ES-I3 (cell line): ENCODE measurements around the gene RPL3.

Experiments
- H3K36me3 ChIP-seq: 2 replicates; pipeline ENCODE4 v1.6.1; 2013; ENCODE audit warnings: mild to moderate bottlenecking, low read length, control low read depth, moderate library complexity; ENCODE audit not compliant: insufficient read depth
- H3K4me1 ChIP-seq: 2 replicates; pipeline ENCODE4 v1.6.1; 2013; ENCODE audit warnings: mild to moderate bottlenecking, control low read depth, low read length; ENCODE audit not compliant: insufficient read depth
- H3K9ac ChIP-seq: 2 replicates; pipeline ENCODE4 v1.6.1; 2013; ENCODE audit warnings: low read depth, mild to moderate bottlenecking, low read length, moderate library complexity
- H3K9me3 ChIP-seq: 2 replicates; pipeline ENCODE4 v1.6.1; 2013; ENCODE audit warnings: mild to moderate bottlenecking, low read length, moderate library complexity; ENCODE audit not compliant: control insufficient read depth, insufficient read depth

Gene RPL3

DNA sequence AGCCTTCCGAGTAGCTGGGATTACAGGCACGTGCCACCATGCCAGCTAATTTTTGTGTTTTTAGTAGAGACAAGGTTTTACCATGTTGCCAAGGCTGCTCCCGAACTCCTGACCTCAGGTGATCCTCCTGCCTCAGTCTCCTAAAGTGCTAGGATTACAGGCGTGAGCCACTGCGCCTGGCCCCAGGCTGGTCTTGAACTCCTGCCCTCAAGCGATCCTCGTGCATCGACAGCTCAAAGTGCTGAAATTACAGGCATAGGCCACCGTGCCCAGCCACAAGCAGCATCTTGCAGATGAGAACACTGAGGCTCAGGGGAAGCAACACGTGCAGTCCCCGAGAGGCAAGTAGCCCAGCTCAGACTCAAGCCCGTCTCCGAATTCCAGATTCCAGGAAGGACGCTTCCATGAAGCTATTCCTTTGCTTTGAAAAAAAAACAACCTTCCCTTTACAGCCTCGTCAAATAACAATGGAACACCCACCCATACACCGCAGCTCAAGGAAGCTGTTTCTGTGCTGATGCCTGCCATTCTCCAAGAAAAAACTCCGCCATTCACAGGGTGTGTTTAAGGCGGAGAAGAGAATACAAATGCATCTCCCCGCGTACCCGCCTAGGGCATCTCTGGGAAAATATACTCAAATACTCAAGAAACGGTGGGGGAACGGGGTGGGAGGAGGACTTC, 40.1 kb downstream of the RPL3 start:
- H3K36me3 ChIP-seq, result no peaks in the 10 kb centered on the region
- peaks cover 4% of the 10 kb centered on the region; the same call in 1 of the 2 replicates for H3K9me3 ChIP-seq
- peaks cover 23% of the 10 kb centered on the region for H3K4me1 ChIP-seq
- H3K9ac ChIP-seq, result no peak overlapping the region

DNA sequence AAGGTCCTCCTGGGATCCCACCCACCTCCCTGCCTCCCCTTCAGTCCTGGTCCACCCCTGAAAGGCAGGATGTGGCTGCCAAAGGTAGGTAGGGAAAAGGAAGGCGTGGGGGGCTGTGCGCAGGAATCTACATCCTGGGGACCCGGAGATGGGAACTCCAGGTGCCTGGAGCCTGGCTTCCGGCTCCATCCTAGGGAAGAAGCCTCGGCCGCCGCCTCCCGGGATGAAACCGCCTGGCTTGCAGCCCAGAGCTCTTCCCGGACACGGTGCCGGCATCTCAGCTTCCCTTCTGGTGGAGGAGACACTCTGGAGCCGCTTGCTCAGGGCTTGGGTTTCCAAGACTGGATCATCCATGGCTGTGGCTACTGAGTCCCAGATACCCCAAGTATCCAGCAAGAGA, 41.4 kb downstream of the RPL3 start:
- H3K9me3 ChIP-seq, result peaks cover 4% of the 10 kb centered on the region; the same call in 1 of the 2 replicates
- H3K9ac ChIP-seq, result no peak overlapping the region
- H3K4me1 ChIP-seq, result peaks cover 23% of the 10 kb centered on the region
- no peaks in the 10 kb centered on the region for H3K36me3 ChIP-seq

DNA sequence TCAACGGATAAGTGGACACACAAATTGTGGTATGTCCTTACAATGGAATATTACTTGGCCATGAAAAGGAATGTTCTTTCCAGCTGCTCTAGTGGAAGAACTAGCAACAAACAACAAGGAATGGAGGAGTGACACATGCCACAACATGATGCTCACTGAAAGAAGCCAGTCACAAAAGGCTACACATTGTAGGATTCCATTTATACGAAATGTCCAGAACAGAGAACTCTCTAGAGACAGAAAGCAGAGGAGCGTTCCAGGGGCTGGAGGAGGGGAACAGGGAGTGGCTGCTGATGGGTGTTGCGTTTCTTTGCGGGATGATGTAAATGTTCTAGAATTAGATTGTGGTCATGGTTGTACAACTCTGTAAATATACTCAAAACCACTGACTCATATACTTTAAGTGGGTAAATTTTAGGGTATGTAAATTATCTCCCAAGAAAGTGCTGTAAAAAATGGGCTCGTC, 42.2 kb downstream of the RPL3 start:
- H3K9me3 ChIP-seq, result peaks cover 4% of the 10 kb centered on the region; the same call in 1 of the 2 replicates
- H3K4me1 ChIP-seq, result peaks cover 23% of the 10 kb centered on the region
- H3K9ac ChIP-seq, result no peak overlapping the region
- no peaks in the 10 kb centered on the region for H3K36me3 ChIP-seq

DNA sequence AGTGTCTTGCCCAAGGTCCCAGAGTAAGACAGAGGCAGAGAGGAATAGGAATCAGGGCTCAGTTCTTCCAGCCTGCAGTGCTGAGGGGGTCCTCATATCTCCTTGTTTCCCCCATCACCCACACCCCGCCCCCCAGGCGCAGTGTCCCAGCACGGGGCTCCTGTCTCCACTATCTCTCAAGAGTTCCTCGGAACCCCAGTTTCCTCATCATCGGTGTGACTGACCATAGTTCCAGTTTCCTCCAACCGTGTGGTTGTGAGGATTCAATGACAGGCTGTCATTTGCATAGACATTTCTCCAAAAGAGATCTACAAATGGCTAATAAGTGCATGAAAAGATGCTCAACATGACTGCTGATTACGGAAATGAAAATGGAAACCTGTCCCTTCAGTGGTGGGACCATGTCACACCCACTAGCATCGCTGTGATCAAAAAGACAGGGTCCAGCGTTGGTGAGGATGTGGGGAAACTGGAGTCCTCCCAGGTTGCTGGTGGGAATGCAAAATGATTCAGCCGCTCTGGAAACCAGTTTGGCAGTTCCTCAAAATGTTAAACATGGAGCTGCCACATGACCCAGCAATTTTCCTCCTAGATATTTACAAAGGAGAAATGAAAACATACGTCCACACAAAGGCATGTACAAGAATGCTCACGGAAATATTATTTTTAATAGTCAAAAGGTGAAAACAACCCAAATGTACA, 42.8 kb downstream of the RPL3 start:
- Histone ChIP-seq H3K9me3 (peaks cover 4% of the 10 kb centered on the region; the same call in 1 of the 2 replicates), H3K4me1 (peaks cover 23% of the 10 kb centered on the region), H3K9ac (no peak overlapping the region), H3K36me3 (no peaks in the 10 kb centered on the region)

DNA sequence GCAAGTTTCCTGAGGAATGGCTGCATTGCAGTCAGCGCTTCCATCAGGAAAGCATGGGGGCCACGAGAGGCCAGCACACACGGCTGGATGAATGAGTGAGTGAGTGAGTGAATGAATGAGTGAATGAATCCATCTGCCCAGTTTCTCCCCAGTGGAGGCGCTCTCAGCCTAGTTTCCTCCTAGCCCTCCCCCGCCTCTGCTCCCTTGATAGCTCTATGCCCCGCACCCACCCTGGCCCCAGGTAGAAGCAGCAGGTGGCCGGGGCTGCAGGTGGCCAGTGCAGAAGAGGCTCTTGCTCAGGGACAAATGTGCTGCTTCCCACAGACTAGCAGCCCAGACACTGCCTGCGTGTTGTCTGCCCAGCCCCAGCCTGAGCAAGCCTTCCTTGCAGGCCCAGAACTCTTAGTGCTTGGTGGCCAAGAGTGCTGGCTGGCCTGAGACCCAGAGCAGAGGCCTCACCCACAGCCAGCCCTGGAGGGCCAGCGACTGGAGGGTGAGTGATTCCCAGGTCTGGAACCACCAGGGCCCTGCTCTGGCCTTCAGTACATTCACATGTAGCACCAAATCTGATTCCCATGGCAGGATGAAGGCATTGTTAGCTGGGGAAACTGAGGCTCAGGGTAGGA, 43.5 kb downstream of the RPL3 start:
- Histone ChIP-seq H3K9me3 (peaks cover 4% of the 10 kb centered on the region), H3K36me3 (no peaks in the 10 kb centered on the region), H3K9ac (no peak overlapping the region), H3K4me1 (peaks cover 19% of the 10 kb centered on the region)

DNA sequence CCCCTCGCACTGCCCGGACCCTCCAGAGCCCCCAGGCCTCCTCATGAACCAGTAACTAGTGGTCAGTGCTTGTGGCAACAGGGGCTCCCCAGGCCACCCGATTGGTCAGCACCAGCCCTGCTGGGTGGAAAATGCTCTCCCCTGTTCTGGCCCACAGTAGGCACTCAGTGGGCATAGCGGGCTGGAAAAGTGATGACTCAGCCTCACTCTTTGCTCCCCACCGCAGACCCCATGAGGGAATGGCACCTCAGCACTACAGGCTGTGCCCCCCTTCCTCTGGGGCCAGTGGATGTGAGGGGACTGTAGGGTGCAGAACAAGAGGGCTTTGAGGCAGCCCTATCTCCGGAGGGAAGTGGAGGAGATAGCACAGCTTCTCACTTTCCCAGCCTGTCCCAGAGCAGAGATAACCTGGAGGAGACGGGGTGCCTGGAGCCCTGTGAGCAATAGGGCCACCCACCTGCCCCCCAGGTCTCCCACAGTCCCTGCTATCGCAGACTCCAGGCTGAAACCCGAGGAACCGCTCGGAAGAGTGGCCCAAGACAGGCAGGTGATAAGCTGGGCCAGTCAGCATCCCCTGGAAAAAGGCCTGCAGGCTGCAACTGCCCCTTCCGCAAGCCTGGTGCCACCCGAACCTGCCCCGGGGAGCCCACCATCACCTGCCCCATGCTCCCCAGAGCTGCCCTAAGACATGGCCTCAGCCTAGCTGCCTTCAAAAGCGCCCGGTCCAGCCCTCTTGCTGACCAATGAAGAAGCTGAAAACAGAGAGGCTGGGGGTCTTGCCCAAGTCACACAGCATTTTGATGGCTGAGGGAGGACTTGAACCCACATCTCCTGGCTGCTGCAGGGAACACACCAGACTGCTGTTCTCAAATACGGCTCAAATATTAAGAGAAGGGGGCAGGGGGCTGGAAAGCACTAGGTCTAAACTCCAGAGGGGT, 45.2 kb downstream of the RPL3 start:
- H3K4me1 ChIP-seq, result peaks cover 13% of the 10 kb centered on the region
- H3K9ac ChIP-seq, result no peak overlapping the region
- H3K36me3 ChIP-seq, result no peaks in the 10 kb centered on the region
- peaks cover 4% of the 10 kb centered on the region for H3K9me3 ChIP-seq

DNA sequence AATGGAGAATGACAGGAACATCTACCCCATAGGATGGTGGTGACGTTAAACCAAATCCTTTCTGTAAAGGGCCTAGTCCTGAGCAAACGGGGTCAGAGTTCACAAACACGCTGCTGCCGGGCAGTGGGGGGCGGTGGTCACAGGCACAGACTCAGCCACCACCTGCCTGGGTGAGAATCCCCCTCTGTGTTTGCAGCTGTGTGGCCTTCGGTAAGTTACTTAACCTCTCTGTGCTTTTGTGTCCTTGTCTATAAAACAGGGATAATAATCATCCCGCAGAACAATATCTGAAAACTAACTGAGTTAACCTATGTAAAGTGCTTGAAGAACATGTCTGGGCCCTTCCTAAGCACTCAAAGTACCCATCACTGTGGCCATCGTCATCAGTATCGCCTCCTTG, 48.6 kb downstream of the RPL3 start:
- no peaks in the 10 kb centered on the region for H3K36me3 ChIP-seq
- H3K9me3 ChIP-seq, result no peaks in the 10 kb centered on the region; the same call in 1 of the 2 replicates
- no peak overlapping the region for H3K9ac ChIP-seq
- H3K4me1 ChIP-seq, result peaks cover 13% of the 10 kb centered on the region; the same call in 1 of the 2 replicates

DNA sequence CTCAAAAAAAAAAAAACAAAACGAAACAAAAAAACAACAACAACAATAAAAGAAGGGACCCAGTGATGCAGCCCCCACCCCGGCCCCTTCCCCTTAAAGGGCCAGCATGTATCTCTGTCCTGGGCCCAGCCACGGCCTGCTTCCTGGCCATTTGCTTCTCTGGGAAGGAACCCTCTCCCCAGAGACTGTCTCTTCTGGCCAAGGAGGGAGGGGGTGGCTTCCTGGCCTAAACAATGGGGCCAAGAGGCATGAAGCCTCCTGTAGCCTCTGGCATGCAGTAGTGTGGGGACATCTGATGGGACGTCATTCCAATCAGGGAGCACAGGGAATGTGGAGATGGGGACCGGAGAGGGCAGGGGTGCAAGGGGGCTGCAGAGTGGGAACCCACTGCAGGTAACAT, 49.1 kb downstream of the RPL3 start:
- Histone ChIP-seq H3K36me3 (no peaks in the 10 kb centered on the region), H3K4me1 (peaks cover 13% of the 10 kb centered on the region; the same call in 1 of the 2 replicates), H3K9ac (no peak overlapping the region), H3K9me3 (no peaks in the 10 kb centered on the region; the same call in 1 of the 2 replicates)

DNA sequence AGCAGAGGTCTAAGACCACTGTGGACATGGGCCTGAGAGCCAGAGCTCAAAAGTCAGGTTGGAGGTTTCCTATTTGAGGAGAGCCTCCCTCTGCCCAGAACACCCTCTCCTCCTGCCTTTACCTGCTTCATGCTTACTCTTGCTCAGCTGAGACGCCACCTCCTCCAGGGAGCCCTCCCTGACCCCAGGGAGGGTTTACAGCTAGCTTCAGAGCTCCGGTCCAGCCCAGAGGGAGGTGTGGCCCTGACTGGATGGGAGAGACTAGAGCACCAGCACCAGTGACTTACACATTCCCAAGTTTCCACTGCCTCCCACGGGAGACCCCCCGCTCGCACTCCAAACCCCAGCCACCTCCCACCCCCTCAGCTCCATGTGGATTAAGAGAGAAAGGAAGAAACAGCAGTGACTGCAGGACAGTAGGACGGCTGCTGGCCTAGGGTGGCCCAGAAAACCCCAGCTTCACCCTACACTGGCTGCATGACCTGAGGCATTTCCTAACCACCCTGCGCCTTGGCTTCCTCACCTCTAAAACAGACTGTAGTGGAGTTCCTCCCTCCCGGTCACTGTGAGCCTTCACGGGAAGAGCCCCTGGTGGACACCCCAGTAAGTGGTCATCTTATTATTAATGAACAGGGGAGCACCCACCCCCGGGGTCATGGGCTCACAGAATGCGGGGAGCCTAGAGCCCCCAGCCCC, 50.2 kb downstream of the RPL3 start:
- H3K36me3 ChIP-seq, result no peaks in the 10 kb centered on the region
- H3K9ac ChIP-seq, result no peak overlapping the region
- H3K4me1 ChIP-seq, result peaks cover 13% of the 10 kb centered on the region; the same call in 1 of the 2 replicates
- H3K9me3 ChIP-seq, result no peaks in the 10 kb centered on the region; the same call in 1 of the 2 replicates

DNA sequence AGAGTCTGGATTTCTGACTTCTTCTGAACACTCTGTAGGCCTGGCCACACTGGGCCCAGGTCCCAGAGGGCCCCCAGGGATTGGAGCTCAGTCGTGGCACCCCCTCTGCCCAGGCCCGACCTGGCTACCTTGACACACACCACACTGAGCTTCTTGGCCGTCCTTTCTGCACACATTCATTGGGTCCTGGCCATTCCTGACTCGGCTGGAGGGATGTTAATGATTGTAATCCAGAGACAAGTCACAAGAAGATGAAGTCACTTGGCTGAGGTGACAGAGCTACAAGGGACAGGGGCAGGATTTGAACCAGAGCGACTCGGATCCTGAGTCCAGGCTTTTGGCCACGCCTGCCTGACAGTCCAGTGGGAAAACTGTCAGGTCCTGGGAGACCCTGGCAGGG, 50.8 kb downstream of the RPL3 start:
- H3K9me3 ChIP-seq, result no peaks in the 10 kb centered on the region; the same call in 1 of the 2 replicates
- H3K4me1 ChIP-seq, result peaks cover 13% of the 10 kb centered on the region; the same call in 1 of the 2 replicates
- H3K36me3 ChIP-seq, result no peaks in the 10 kb centered on the region
- no peak overlapping the region for H3K9ac ChIP-seq

DNA sequence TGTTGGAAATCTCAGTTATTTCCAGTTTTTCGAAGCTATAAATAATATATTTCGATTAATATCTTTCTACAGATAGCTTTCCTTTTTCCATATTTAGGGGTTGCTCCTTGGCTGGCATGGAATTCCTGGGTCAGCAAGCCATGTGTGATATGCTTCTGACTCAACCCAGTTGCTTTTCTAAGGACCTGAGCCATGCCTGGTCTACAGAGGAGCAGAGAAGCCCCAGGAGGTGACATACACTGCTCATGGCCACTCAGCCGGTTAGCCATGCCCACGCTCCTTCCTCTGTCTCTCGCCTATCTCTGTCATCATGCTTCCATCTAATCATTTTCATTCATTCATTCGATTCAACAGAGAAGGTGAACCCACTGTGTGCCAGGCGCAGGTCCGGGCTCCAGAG, 51.4 kb downstream of the RPL3 start:
- Histone ChIP-seq H3K36me3 (no peaks in the 10 kb centered on the region), H3K9me3 (no peaks in the 10 kb centered on the region; the same call in 1 of the 2 replicates), H3K9ac (no peak overlapping the region), H3K4me1 (peaks cover 13% of the 10 kb centered on the region; the same call in 1 of the 2 replicates)

DNA sequence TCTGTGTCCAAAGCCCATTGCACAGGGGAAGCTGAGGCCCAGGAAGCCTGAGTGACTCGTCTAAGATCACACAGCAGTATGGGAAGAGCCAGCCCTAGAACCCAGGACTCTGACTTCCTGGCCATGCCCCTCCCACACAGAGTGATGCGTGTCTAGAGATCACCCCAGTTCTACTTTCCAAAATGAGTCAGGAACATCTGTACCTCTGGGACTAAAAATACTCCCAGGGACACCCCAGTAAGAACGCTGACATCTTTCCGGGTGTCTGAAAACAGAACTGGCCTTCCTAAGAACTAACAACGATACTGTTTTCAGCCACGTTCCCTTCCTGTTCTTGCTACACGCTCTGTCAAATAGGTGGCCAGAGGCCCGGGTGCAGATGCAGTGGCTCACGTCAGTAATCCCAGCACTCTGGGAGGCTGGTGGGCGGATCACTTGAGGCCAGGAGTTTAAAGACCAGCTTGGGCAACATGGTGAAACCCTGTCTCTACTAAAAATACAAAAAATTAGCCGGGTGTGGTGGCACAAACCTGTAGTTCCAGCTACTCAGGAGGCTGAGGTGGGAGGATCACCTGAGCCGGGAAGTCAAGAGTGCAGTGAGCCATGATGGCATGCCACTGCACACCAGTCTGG, 52.9 kb downstream of the RPL3 start:
- H3K4me1 ChIP-seq, result peaks cover 13% of the 10 kb centered on the region; the same call in 1 of the 2 replicates
- H3K9me3 ChIP-seq, result peaks cover 3% of the 10 kb centered on the region
- no peak overlapping the region for H3K9ac ChIP-seq
- no peaks in the 10 kb centered on the region for H3K36me3 ChIP-seq
